HG03064 (cell line): ENCODE data around the gene LHX3.
"Not testable (repeated sequence)": the region's sequence is repeated elsewhere in the genome, so short reads cannot be mapped to it uniquely, and the experiment has no call there.

Source experiments
- ATAC-seq: cut with Tn5 transposase; IDR thresholded peaks from one replicate; pipeline ENCODE4 v1.9.1; 2021; ENCODE audit warnings: low read depth; ENCODE audit not compliant: unreplicated experiment

Gene LHX3

DNA sequence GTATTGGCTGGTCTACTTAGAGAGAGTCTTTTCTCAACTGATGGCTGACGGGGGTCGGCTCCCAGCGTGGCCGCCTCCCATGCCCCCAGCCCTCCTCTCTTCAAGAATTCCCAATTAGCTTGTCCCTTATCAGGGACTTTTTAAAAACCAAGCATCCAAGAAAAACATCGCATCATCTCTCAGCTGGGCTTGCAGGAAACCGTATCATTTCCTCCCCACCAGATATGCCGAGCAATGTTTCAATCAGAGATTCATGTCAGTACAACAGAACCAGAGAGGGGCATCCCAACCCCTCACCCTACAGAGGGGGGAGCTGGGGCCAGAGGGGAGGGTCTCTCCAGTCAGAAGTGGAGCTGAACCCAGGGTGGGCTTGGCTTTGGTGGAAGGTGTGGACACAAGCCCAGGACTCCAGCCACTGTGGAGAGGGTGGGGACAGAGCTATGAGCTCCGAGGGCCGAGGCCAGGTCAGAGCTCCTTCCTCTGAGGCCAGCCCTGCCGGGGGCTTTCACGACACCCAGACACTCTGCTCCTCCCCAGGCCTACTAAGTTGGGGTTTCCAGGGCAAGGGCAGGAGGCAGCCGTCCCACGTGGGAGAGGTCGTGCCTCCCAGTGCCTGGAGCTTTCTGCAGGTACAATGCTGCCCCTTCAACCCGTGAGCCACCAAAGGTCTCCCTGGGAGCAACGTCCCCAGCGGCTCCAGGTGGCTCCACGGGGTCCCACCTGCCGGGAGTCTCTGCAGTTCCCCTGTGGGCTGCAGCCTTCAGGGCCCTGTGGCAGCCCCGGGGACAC lies 47.3 kb downstream of the LHX3 start:
- ATAC-seq, result no peak

DNA sequence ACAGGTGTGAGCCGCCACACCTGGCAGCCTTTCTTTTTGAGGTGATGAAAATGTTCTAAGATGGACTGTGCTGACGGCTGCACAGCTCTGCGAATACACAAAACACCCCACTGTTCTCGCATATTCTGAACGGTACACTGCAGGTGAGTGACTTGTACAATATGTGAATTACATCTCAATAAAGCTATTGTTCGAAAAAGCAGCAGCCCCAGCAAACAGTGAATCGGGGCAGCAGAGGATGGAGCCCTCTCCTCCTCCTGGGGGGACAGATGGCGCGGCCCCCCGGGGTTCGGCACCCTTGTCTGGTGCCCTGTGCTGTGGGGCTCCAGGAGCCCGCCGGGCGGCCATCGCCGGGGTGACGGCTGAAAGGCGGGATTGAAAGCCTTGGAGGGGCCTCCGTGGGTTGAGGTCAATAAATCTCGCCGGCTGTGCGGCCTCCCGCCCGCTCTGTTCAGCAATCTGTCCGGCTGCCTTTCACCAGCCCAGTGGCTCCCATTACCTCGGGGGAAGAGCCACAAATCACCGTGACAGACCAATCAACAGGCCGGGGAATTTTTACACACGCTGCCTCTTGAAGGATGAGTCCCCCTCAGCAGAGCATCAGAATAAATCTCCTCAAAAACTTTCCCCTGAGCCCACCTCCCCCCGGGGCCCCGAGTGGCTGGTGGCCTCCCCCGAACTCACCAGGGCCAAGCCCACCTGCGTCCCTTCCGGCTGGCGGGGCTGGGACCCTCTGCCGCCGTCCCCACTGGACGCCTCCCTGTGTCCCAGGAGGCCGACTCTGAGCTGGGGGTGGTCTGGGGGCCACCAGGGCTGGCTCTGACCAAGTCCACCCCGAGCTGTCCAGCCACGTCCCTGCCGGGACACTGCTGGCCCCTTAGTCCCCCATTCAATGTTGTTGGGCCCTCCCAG lies 48.5 kb downstream of the LHX3 start:
- no peak for ATAC-seq

DNA sequence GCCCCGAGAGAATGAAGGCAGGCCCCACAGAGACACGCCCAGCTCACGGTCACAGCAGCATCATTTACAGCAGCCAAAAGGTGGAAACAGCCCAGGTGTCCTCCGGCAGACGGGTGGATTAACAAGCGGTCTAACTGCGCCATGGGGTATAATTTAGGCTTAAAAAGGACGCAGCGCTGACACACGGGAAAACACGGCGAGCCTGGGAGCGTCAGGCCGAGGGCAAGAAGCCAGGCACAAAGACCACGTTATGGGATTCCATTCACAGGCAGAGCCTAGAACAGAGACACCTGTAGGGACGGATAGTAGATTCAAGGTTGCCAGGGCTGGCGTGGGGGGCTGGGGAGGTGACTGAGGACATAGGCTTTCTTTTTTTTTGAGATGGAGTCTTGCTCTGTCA lies 49.4 kb downstream of the LHX3 start:
- no peak for ATAC-seq

DNA sequence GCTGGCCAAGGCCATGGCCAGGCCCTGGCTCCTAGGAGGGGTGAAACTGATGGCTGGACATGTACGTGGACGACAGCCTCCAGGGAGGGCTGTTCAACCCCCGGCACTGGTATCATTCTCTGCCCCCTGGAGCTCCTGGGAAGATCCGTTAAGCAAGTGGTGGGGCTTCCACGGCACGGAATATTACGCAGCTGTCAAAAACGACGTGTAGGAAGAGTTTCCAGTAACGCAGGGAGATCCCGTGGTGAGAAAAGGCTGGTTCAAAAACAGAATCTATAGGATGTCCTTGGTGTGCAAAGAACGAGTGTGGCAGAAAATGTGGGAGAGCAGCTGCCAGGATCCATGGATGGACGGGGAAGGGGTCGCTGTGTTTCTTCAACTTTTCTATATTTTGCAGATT lies 50.0 kb downstream of the LHX3 start:
- ATAC-seq, result no peak

DNA sequence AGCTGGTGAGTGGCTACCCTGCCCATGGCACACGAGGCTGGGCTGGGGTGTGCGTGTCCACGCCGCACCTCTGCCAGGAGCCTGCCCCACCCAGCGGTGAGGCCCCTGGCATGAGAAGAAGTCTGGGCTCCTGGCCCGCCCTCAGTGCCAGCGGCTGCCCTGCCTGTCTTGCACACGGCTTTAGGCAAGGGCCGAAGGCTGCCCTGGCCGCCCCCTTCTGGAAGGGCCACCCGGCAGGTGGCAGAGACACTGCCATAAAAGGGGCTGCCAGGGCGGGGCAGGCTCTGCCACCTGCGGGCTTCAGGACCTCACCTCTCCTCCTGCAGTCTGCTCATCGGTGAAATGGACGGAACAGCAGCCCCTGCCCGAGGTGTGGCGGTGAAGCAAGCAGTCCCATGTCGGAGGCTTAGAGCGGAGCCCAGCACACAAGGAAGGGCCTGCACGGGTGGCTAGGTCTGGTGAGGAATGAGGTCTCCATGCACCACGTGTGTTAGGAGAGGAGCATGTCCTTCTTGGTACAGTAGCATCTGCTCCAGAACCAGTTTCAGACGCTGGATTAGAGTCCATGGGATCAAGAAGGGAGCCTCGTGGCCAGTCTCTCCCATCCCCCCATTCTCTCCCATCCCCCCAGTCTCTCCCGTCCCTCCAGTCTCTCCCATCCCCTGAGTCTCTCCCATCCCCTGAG lies 51.4 kb downstream of the LHX3 start:
- ATAC-seq, result no peak

DNA sequence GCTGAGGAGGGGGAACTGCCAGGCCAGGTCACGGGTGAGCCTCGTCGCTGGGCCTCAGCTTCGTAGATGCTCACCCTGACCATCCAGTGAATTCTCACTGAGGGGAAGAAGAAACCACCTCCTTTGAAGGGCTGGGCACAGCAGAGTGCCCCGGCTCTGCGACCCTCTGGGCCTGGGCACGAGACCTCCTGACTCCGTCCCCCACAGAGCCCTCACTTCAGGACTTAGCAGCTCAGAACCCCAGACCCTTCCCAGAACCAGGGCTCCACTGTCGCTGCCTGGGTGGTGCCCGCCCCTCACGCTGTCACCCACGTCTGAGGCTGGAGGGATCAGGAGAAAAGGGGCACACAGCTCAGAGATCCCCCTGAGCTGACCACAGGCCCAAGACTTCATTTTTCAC lies 52.0 kb downstream of the LHX3 start:
- ATAC-seq, result no peak

DNA sequence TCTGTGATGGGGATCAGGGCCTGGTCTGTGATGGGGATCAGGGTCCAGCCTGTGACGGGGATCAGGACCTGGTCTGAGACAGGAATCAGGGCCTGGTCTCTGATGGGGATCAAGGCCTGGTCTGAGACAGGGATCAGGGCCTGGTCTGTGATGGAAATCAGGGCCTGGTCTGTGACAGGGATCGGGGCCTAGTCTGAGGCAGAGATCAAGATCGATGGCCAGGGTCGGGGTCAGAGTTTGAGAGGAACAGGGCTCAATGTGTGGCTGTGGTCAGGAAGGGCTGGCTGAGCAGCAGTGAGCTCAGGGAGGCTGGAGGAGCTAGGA lies 52.4 kb downstream of the LHX3 start:
- no peak for ATAC-seq

DNA sequence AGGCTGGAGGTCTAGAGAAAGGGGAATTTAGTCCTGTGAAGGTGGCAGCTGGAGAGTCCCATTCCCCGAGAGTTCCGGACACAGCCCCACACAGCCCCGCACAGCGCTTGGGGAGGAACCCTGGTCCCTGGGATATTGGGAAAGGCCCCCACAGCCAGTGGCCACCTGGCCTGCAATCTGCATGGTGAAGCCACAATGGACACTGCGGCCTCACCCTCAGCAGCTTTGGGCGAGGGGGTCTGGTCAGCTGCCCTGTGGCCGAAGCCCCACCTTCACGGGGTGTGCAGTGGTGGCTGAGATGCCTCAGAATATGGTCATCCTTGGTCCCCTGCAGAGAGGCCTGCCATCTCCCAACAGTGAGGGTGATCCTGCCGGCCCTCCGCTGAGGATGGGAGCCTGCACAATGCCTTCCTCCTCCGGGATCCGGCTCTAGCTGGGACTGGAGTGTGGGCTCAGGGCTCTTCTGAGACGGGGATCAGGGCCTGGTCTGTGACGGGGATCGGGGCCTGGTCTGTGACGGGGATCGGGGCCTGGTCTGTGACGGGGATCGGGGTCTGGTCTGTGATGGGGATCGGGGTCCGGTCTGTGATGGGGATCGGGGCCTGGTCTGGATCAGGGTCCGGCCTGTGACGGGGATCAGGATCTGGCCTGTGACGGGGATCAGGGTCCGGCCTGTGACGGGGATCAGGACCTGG lies 52.9 kb downstream of the LHX3 start:
- no peak for ATAC-seq

DNA sequence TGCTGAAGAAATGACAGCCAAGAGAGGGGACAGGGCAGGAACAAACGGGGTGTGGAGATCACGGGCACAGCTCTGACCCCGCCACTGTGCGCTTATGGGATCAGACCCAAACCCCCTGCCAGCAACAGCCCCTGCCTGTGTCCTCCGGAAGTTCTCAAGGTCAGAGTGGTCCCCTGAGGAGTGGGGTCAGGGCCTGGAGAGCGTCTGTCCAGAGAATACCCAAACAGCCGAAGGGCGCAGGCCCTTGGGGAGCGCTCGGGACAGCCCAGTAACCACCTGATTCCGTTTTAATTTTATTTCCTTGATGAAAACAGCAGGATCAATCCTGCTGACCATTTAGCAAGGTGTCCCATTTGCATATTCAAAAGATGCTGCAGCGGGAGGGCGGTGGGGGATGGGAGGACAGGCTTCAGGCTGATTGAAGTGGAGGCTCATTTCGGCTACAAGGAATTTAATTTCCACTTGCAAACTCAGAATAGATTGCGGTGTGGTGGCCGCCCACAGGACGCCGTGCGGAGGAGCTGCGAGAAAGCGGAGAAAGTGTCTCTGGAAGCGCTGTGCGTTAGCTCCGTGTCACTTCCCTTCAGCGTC lies 53.6 kb downstream of the LHX3 start:
- ATAC-seq, result no peak

DNA sequence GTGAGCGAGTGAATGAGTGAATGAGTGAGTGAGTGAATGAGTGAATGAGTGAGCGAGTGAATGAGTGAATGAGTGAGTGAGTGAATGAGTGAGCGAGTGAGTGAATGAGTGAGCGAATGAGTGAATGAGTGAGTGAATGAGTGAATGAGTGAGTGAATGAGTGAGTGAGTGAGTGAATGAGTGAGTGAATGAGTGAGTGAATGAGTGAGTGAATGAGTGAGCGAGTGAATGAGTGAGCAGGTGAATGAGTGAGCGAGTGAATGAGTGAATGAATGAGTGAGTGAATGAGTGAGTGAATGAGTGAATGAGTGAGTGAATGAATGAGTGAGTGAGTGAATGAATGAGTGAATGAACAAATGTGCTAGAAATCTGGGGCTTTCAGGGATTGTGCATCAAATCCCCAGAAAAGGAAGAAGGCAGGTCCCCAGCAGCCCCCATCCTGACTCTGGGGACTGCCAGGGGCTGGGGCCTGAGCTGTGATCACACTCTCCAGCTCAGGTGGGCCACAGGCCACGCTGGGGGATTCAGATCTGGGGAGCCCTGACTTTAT lies 54.2 kb downstream of the LHX3 start:
- not testable (repeated sequence) for ATAC-seq

DNA sequence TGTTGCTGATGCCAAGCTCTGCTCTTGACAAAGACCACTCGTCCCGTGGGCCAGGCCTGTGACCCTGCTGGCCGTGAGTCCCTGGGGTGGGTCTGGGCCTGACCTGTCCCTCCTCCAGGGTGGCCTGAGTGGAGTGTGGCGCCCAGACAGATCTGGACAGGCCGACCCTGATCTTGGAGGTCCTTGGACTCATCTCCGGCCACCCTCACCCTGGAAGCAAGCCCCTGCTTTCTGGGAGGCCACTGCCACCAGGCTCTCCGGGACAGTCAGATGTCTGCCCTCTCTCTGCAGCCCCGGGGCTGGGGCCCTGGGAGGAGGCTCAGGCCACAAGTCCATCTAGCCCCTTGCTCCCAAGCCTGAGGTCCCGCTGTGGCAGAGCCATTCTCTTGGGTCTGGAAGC lies 55.1 kb downstream of the LHX3 start:
- no peak for ATAC-seq

DNA sequence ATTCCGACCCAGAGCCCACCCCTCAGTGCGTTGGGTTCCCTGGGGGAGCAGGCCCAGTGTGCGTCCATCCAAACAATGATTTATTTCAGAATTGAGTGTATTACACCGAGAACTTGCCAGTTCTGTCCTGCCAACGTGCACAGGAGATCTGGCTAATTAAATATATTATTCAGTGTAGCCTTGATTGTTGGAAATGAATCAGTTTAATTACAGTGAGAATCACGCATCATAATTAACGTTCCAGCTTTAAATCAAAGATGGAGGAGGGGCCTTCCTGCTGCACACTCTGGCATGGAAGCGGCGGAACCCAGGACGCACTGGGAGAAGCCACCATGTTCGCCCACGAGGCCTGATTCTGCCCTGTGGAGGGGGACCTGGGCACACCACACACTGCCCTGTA lies 55.6 kb downstream of the LHX3 start:
- ATAC-seq, result no peak

DNA sequence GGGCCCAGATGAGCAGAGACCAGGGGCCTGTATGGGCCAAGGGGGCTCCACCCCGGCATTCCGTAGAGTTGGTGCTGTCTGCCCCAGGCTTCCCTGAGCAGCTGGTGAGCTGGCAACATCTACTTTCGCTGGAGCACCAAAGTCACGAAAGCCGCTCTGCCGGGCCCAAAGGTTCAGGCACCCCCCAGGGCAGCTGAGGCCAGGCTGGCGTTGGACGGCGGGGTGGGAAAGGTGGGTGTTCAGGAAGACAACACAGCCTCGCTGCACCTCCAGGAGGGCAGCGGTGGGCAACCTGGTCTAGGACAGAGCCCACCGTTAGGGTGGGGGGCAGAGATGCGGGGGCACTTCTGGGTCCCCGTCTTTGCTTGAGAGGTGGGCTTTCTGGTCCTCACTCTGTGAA lies 56.2 kb downstream of the LHX3 start:
- no peak for ATAC-seq

DNA sequence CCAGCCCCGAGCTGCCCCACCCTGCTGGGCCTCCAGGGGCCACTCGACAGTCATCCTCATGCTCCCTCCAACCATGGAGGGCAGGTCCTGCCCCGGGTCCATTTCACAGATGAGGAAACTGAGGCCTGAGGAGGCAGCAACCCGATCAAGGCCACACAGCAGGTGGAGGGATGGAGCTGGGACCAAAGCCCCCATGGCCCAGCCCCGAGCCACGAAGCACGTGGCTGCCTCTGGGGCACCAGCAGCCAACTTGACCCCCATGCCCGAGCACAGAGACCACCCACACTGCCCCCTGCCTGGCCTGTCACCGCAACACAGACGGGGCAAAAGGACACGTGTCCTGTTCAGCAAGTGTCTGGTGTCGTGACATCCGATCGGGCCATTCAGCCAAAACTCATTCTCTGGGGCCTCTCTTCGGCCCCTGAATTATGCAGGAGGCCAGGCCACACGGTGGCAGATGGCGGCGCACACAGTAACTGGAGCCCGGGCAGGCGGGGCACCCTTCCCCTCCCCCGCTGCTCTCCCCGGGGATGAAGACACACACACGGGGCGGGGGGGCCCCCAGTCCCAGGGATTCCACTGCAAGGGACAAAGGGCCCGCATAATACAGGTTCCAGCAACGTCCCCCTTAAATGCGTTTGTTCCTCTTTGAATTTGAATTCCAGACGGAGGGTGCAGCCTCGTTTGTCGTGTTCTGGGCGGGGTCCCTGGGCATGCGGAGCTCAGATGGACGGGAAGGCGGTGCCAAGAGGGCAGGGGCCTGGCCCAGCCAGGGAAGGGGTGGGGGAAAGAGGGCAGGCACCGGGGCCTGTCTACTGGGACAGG lies 56.8 kb downstream of the LHX3 start:
- no peak for ATAC-seq

DNA sequence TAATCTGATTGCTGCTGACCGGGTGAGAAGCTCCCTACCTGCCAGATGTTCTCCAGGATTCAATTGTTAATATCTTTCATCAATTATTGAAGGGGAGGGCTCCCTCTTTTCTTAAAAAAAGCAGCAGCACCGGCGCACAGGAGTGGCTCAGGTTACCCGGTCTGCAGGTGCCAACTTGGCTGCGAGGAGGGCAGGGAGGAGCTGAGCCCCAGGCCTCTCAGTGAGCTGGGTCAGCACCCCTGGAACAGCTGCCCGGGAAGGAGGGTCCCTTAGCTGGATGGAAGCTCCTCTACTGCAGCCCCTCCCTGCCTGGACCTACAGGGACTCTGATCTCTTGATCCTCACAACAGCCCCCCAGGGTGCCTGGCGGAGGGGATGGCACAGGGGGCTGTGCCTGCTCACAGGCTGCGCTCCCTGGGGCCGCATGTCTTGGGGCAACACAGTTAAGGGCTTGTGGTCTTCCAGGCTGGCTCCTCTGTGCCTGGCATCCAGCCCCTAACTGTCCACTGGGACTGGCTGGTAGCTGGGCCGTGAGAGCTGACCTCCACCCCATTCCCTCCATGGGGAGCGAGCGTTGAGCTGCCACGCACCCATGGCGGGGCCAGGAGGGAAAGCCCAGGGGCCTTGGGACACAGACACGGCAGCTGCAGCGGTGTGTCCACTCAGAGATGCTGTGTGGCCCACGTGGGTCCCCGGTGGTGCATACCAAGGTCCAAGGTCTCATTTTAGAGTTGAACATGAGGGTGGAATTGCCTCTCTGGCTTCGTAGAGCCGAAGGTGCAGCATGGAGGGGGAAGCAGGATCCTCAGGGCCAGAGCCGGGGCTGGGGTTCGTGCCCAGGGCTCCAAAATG lies 57.7 kb downstream of the LHX3 start:
- no peak for ATAC-seq
